HG03457 (cell line): ENCODE results near the gene OSTM1.

Source experiments
- ATAC-seq: cut with Tn5 transposase; IDR thresholded peaks from one replicate; pipeline ENCODE4 v1.9.1; 2021; ENCODE audit warnings: moderate number of reproducible peaks; ENCODE audit not compliant: unreplicated experiment

The OSTM1 gene

DNA sequence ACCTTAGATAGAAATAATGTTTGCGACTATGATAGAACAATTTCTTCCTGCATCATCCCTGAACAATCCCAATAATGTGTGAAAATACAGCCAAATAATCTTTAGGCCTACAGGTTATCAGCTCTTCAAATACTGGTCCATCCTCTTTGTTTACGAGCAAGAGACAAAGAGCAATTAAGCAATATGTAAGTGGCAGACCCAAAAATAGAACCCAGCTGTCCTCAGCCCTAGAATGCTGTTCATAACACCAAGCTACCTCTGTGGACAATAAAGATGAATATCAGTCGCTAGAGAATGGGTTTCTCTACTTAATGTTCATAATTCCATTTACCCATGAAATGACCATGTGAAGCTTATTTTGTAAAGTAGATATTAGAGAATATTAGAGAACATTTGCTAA, 28.4 kb upstream of the OSTM1 start:
- no peak for ATAC-seq

DNA sequence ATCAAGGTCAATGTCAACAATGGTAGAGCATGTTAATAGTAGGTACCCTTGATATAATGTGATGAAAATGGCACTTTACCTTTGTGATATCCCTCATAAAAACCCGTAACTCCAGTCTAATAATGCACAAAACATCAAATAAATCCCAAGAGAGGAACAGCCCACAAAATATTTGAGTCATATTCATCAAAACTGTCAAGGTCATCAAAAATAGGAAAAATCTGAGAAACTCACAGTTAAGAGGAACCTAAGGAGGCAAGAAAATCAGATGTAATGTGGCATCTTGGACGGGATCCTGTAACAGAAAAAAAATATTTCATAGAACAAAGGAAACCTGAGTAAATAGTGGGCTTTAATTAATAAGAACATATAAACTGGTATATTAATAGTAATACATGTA, 25.5 kb upstream of the OSTM1 start:
- ATAC-seq, result no peak

- no peak for ATAC-seq
These were observed 23.3 kb upstream of the OSTM1 start for GRCh38 chr6:108097882-108098281.

DNA sequence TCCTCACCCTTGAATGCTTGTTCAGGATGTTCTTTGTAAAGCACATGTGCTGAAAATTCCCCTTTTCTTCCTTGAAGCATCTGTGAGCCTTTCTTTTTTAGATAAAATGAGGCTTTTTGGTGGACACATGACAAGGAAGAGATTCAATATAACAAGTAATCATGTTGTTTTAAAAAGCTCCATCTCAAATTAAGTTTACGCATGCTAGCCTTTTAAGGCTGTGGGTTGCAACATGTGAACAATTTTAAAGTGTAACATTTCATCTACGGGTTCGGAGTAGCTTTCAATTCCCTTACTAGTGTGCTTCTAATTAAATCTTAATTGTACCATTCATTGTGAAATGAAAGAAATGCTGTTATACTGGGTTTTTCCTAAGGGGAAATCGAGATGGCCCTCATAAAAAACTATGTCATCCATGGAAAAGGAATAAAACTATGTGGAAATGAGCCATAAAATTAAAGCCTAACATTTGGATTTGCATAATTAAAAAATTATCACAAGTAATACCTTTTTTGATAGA, 19.3 kb upstream of the OSTM1 start:
- ATAC-seq, result no peak

DNA sequence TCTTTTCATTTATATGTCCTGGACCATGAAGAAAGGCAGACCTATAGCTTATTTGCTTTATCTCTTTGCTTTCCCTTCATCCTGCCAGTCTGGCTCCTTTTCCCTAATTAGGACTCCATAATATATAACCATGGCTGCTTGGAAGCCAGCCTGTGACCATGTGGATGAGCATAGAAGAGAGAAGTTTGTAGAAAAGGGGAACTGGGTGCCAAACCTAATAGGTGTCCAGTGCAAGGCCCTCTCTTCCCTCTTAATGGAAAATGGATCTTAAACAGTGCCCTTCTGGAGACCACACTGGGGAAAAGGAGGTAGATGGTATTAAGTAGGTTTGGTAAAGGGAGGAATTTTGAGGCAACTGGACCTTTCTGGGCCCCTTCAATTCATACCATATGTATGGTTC, 16.7 kb upstream of the OSTM1 start:
- no peak for ATAC-seq

- ATAC-seq, result no peak
These were observed 8.8 kb upstream of the OSTM1 start for GRCh38 chr6:108083349-108083748.

GRCh38 chr6:108082539-108082938, 8.0 kb upstream of the OSTM1 start:
- ATAC-seq, result no peak

DNA sequence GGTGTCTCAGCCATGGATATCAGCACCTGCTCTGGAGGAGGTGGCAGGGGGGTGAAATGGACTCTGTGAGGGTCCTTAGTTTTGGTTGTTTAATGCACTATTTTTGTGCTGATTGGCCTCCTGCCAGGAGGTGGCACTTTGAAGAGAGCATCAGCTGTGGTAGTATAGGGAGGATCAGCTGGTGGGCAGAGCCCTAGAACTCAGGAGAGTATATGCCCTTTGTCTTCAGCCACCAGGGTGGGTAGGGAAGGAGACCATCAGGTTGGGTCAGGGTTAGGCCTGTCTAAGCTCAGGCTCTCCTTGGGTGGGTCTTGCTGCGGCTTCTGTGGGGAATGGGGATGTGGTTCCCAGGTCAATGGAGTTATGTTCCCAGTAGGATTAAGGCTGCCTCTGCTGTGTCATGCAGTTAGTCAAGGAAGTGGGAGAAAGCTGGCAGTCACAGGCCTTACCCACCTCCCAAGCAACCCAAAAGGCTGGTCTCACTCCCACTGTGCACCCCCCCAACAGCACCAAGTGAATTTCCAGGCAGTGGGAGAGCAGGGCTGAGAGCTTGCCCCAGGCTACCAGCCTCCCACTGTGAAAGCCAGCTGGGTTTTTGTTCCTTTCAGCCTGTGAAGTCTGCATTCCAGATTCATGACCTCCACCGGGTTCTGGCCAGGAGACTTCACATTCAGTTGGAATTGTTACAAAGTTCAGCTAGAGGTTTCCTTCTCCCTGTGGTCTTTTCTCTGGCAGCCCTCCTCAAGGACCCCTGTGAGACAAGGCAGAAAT, 5.7 kb upstream of the OSTM1 start:
- ATAC-seq, result no peak

- no peak for ATAC-seq
These were observed 3.6 kb upstream of the OSTM1 start for GRCh38 chr6:108078191-108078590.

DNA sequence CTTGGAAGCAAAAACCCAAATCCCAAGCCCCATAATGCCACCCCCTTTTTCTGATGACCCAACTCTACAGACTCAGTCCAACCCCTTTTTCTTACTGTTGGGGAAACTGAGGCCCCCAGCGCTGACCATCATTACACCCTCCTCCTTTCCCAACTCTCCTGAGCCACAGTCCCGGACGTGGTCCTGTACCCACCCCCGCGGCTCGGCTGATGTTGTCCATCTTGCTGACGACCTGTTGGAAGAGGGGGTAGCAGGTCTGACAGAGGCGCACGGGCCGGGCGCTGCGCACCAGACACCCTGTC, 533 bp downstream of the OSTM1 start:
- peak; percentile 15 for ATAC-seq

DNA sequence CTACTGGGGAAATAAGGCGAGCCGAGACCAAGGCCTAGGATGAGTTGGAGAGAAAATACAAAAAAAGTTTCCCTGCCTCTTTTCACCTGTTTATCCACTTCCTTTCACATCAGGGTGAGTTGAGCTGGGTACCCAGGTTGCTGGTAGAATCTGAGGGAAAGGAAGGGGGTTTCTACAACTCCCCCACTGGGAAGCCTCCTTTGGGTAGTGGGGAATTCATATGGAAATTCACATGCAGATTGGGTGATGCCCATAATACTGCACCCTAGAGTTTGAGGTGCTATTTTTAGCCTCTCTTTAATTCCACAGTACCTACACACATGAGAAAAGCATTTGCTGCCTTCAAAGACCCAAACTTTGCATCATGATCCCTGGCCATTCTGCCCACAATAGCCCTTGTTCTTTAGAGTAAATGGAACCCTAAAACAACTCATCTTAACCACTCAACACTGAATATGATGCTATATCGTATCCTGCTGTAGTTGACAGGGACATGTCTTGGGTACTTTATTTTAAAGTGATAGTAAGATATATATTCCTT, 2.7 kb downstream of the OSTM1 start:
- ATAC-seq, result no peak

GRCh38 chr6:108068618-108069017, 5.9 kb downstream of the OSTM1 start:
- ATAC-seq, result peak; percentile 60

DNA sequence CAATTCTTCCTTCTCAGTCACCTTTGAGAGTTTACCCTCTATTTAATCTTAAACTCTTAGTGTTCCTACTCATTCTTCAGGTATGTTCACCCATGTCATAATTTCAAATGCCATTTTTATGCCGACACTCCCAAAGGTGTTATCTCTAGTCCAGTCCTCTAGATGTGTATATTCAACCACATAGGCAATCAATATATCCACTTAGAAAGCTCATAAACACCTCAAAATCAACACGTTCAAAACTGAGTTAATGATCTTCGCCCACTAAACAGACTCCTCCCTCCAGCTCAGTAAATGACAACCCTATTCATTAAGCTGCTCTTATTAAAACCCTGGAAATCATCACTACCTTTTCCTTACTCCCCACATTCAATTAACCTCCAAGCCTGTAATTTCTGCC, 6.4 kb downstream of the OSTM1 start:
- no peak for ATAC-seq

DNA sequence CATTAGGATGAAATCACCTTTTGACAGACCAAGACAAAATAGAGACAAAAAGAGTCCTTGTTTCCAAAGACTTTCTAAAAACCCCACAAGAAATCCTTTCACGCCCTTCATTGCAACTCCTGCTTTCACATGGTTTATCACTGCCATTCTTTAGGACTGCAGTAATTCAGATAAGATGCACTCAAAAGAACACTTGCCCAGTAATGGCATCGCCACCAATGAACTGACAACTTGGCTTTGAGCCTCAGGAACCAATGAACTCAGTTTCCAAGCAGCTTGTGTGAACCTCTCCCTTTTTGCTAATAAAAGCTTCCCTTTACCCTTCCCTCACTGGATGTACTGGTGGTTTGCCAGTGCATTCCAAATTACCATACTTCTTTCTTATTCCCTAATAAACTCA, 21.8 kb downstream of the OSTM1 start:
- ATAC-seq, result no peak

- ATAC-seq, result no peak
These were observed 23.1 kb downstream of the OSTM1 start for GRCh38 chr6:108051481-108051880.

- ATAC-seq, result no peak
These were observed 34.9 kb downstream of the OSTM1 start for GRCh38 chr6:108039681-108040080.

GRCh38 chr6:108036884-108037283, 37.7 kb downstream of the OSTM1 start:
- ATAC-seq, result no peak

GRCh38 chr6:108031968-108032367, 42.6 kb downstream of the OSTM1 start:
- no peak for ATAC-seq

GRCh38 chr6:108030211-108030610, 44.3 kb downstream of the OSTM1 start:
- no peak for ATAC-seq

- no peak for ATAC-seq
These were observed 45.2 kb downstream of the OSTM1 start for GRCh38 chr6:108029226-108029921.

DNA sequence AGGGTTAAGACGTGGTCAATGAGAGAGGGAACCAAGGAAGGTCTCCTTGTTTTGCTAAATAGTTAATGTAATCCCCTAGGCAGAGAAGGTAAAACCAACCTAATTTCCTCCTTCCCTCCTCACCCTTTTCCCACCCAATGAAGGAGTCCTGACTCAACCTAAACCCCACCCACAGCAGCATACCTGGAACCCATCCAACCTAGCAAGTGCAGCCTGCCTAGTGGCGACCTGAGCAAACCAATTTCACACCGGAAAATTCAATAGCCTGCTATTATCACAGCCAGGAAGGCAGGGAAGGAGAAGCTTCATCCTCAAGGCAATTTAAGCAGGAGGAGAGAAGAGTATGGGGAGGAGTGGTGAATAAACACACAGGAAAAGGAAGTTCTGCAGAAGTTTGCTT, 46.9 kb downstream of the OSTM1 start:
- no peak for ATAC-seq

- ATAC-seq, result no peak
These were observed 47.5 kb downstream of the OSTM1 start for GRCh38 chr6:108027056-108027455.
